Panc1 (cell line): ENCODE measurements around the gene CNTN4.

Source experiments
- CTCF ChIP-seq: fragments of 450-650 bp; IDR thresholded peaks from 2 replicates; pipeline ENCODE4 v1.5.1; 2017; ENCODE audit warnings: mild to moderate bottlenecking
- POLR2AphosphoS5 ChIP-seq: IDR thresholded peaks from 2 replicates; pipeline ENCODE4 v1.6.1; 2012; ENCODE audit warnings: mild to moderate bottlenecking, low read depth, low read length, moderate library complexity
- REST ChIP-seq, 2 experiments: IDR thresholded peaks; 2 replicates each; pipeline ENCODE4 v1.6.1; 2011 to 2012; ENCODE audit warnings: low read depth in 2 of 2, control low read depth in 1 of 2, low read length in 1 of 2, mild to moderate bottlenecking in 1 of 2, moderate library complexity in 1 of 2; ENCODE audit not compliant: insufficient read depth in 1 of 2
- SIN3A ChIP-seq: IDR thresholded peaks from 2 replicates; pipeline ENCODE4 v1.6.1; 2012; ENCODE audit warnings: low read depth, mild to moderate bottlenecking, low read length, moderate library complexity, borderline replicate concordance; ENCODE audit not compliant: insufficient read depth
- TCF7L2 ChIP-seq: IDR thresholded peaks from 2 replicates; pipeline ENCODE4 v1.6.1; 2011; ENCODE audit warnings: mild to moderate bottlenecking, low read depth, low read length, inconsistent platforms

GRCh38 chr3:2137651-2138050, 39.0 kb downstream of the CNTN4 start:
- TF ChIP-seq CTCF (no peak), REST (IDR thresholded peaks at IDR 0.05; ENCODE audit: insufficient read depth in 1 of 2, low read depth in 2 of 2, low read length in 1 of 2) (no peak), SIN3A (no peak), POLR2AphosphoS5 (no peak), TCF7L2 (no peak)
